A549 (cell line): ENCODE data around the gene CAMK1G. TPM values are rescaled to one million over a fixed set of nuclear protein-coding genes. Genes with fewer than 3 reads are reported as not detected.

Experiments
- ATAC-seq, 2 experiments: fragments of 200-7000 bp in 1 of 2; fragments of >200 bp in 1 of 2; cut with Nextera tagmentation in 1 of 2; cut with Tn5 transposase in 1 of 2; 3 replicates each; pipeline versions ENCODE4 v1.8.0 to v1.9.1; 2018 to 2020; ENCODE audit warnings: mild to moderate bottlenecking in 1 of 2, moderate library complexity in 1 of 2
- CTCF ChIA-PET: fragments of 300-600 bp; sonication (Branson Sonifier 250); formaldehyde crosslinking; extraction: SDS; loops from one replicate; lab custom pipeline; 2021; ENCODE audit warnings: antibody characterized with exemption, inconsistent platforms; lab: Yijun Ruan, JAX
- POLR2A ChIA-PET: fragments of 350-600 bp; formaldehyde crosslinking; extraction: SDS; loops from one replicate; lab custom pipeline; 2021; ENCODE audit warnings: antibody characterized with exemption, inconsistent platforms; lab: Yijun Ruan, JAX
- DNase-seq, 2 experiments: peaks; one replicate each; pipeline versions ENCODE4 v3.0.0 to v3.0.0-alpha.2; 2011 to 2016; ENCODE audit warnings: low read depth in 1 of 2, low spot score in 1 of 2
- FAIRE-seq: peaks from 2 replicates; lab custom pipeline; 2011; peaks lifted over from hg19 to GRCh38; lab: Jason Lieb, UNC
- H3K27ac ChIP-seq, 2 experiments: fragments of >200 bp; sonication (Bioruptor Twin); formaldehyde crosslinking; 3 replicates each; pipeline ENCODE4 v1.5.1; 2016 to 2017
- H3K4me1 ChIP-seq: fragments of >200 bp; sonication (Bioruptor Twin); formaldehyde crosslinking; 3 replicates; pipeline ENCODE4 v1.6.1; 2016
- H3K4me2 ChIP-seq: fragments of >200 bp; sonication (Bioruptor Twin); formaldehyde crosslinking; 3 replicates; pipeline ENCODE4 v1.6.1; 2016
- H3K4me3 ChIP-seq: fragments of >200 bp; sonication (Bioruptor Twin); formaldehyde crosslinking; 3 replicates; pipeline ENCODE4 v1.5.1; 2016
- H3K9me3 ChIP-seq: fragments of >200 bp; sonication (Bioruptor Twin); formaldehyde crosslinking; 3 replicates; pipeline ENCODE4 v1.6.1; 2016
- BHLHE40 ChIP-seq: IDR thresholded peaks from 2 replicates; pipeline ENCODE4 v1.6.1; 2012; ENCODE audit warnings: low read depth, low read length, inconsistent platforms
- CBX2 ChIP-seq: fragments of 200-600 bp; sonication (generic); IDR thresholded peaks from 2 replicates; pipeline ENCODE4 v1.6.1; 2016; ENCODE audit warnings: low read depth, mild to moderate bottlenecking, borderline replicate concordance
- CEBPB ChIP-seq, 2 experiments: fragments of >200 bp in 1 of 2; sonication (Bioruptor Twin) in 1 of 2; formaldehyde crosslinking in 1 of 2; IDR thresholded peaks; 2 replicates each; pipeline ENCODE4 v1.6.1; 2012 to 2016
- CHD2 ChIP-seq: fragments of 150-350 bp; IDR thresholded peaks from 2 replicates; pipeline ENCODE4 v1.6.1; 2014; ENCODE audit warnings: low read length; ENCODE audit not compliant: partially characterized antibody
- CHD4 ChIP-seq: fragments of 200-600 bp; sonication (generic); IDR thresholded peaks from 2 replicates; pipeline ENCODE4 v1.6.1; 2016; ENCODE audit warnings: antibody characterized with exemption, mild to moderate bottlenecking, borderline replicate concordance
- EHF ChIP-seq: fragments of 250-450 bp; sonication (Bioruptor Pico); IDR thresholded peaks from 2 replicates; pipeline ENCODE4 v1.5.0; 2020; ENCODE audit warnings: mild to moderate bottlenecking
- EHMT2 ChIP-seq: fragments of 200-600 bp; sonication (generic); IDR thresholded peaks from 2 replicates; pipeline ENCODE4 v1.6.1; 2016; ENCODE audit warnings: antibody characterized with exemption, low read depth, mild to moderate bottlenecking, moderate library complexity
- EP300 ChIP-seq, 2 experiments: fragments of >200 bp; sonication (Bioruptor Twin); formaldehyde crosslinking; IDR thresholded peaks; 2 replicates in 1 of 2; 3 replicates in 1 of 2; pipeline ENCODE4 v1.6.1; 2016 to 2017
- FOSL2 ChIP-seq, 2 experiments: fragments of 450-650 bp in 1 of 2; fragments of >200 bp in 1 of 2; sonication (Bioruptor Twin) in 1 of 2; formaldehyde crosslinking; IDR thresholded peaks; 2 replicates each; pipeline versions ENCODE4 v1.5.0 to v1.6.1; 2016 to 2020; ENCODE audit warnings: mild to moderate bottlenecking in 1 of 2, moderate library complexity in 1 of 2
- HDAC2 ChIP-seq: fragments of 200-600 bp; sonication (generic); IDR thresholded peaks from 2 replicates; pipeline ENCODE4 v1.6.1; 2016
- HOXA7 ChIP-seq: fragments of 250-450 bp; sonication (Bioruptor Pico); IDR thresholded peaks from 2 replicates; pipeline ENCODE4 v1.5.0; 2020; ENCODE audit warnings: mild to moderate bottlenecking, moderate library complexity
- HOXB13 ChIP-seq: fragments of 250-450 bp; sonication (Bioruptor Pico); IDR thresholded peaks from 2 replicates; pipeline ENCODE4 v1.5.0; 2020; ENCODE audit warnings: low read depth, mild to moderate bottlenecking, moderate library complexity
- JUN ChIP-seq, 2 experiments: fragments of >200 bp; sonication (Bioruptor Twin); formaldehyde crosslinking; IDR thresholded peaks; 2 replicates in 1 of 2; 3 replicates in 1 of 2; pipeline ENCODE4 v1.6.1; 2016 to 2017
- JUNB ChIP-seq: fragments of >200 bp; sonication (Bioruptor Twin); formaldehyde crosslinking; IDR thresholded peaks from 2 replicates; pipeline ENCODE4 v1.6.1; 2016
- KDM5A ChIP-seq: fragments of 200-600 bp; sonication (generic); IDR thresholded peaks from 2 replicates; pipeline ENCODE4 v1.6.1; 2016; ENCODE audit warnings: antibody characterized with exemption, mild to moderate bottlenecking
- MAFK ChIP-seq: fragments of 450-650 bp; IDR thresholded peaks from 2 replicates; pipeline ENCODE4 v1.6.1; 2014; ENCODE audit not compliant: partially characterized antibody
- MAZ ChIP-seq: fragments of 150-350 bp; IDR thresholded peaks from 2 replicates; pipeline ENCODE4 v1.6.1; 2014; ENCODE audit warnings: antibody characterized with exemption, low read depth, low read length, borderline replicate concordance
- NFE2L2 ChIP-seq: fragments of 150-350 bp; conservative IDR thresholded peaks from 2 replicates; pipeline ENCODE4 v1.6.1; 2014; ENCODE audit warnings: low read length
- NPAS2 ChIP-seq: fragments of 250-450 bp; sonication (Bioruptor Pico); IDR thresholded peaks from 2 replicates; pipeline ENCODE4 v1.8.0; 2022; ENCODE audit warnings: mild to moderate bottlenecking, moderate library complexity, borderline replicate concordance
- NR3C1 ChIP-seq: fragments of >200 bp; sonication (Bioruptor Twin); formaldehyde crosslinking; IDR thresholded peaks from 3 replicates; pipeline ENCODE4 v1.6.1; 2017
- PHF8 ChIP-seq: fragments of 200-600 bp; sonication (generic); IDR thresholded peaks from 2 replicates; pipeline ENCODE4 v1.6.1; 2016; ENCODE audit warnings: low read depth, mild to moderate bottlenecking, antibody characterized with exemption, moderate library complexity, borderline replicate concordance
- POLR2A ChIP-seq: IDR thresholded peaks from 2 replicates; pipeline ENCODE4 v1.6.1; 2012; ENCODE audit warnings: mild to moderate bottlenecking, low read length
- POLR2AphosphoS2 ChIP-seq: conservative IDR thresholded peaks from 2 replicates; pipeline ENCODE4 v1.6.1; 2012; ENCODE audit warnings: low read length, improper control_type of control experiment, inconsistent platforms
- RCOR1 ChIP-seq: fragments of 150-350 bp; IDR thresholded peaks from 2 replicates; pipeline ENCODE4 v1.6.1; 2014; ENCODE audit warnings: antibody characterized with exemption, low read length, low read depth
- RNF2 ChIP-seq: fragments of 200-600 bp; sonication (generic); IDR thresholded peaks from 2 replicates; pipeline ENCODE4 v1.6.1; 2016; ENCODE audit warnings: low read depth, mild to moderate bottlenecking, antibody characterized with exemption, moderate library complexity, borderline replicate concordance
- SMC3 ChIP-seq: fragments of >200 bp; sonication (Bioruptor Twin); formaldehyde crosslinking; IDR thresholded peaks from 3 replicates; pipeline ENCODE4 v1.6.1; 2018; ENCODE audit warnings: inconsistent platforms
- TFCP2L1 ChIP-seq: fragments of 250-450 bp; sonication (Bioruptor Pico); IDR thresholded peaks from 2 replicates; pipeline ENCODE4 v1.5.0; 2021; ENCODE audit warnings: mild to moderate bottlenecking
- TP53 ChIP-seq: fragments of 250-450 bp; sonication (Bioruptor Pico); IDR thresholded peaks from 2 replicates; pipeline ENCODE4 v1.5.0; 2021; ENCODE audit warnings: mild to moderate bottlenecking, moderate library complexity
- ZC3H11A ChIP-seq: fragments of 450-650 bp; IDR thresholded peaks from 2 replicates; pipeline ENCODE4 v1.6.1; 2014; ENCODE audit warnings: antibody characterized with exemption, mild to moderate bottlenecking
- ZNF302 ChIP-seq: fragments of 250-450 bp; sonication (Bioruptor Pico); IDR thresholded peaks from 2 replicates; pipeline ENCODE4 v1.9.0; 2021; ENCODE audit warnings: inconsistent platforms, mild to moderate bottlenecking, moderate library complexity
- WGBS: methylation state at CpG from one replicate; pipeline ENCODE4 v1.1.6; 2017; ENCODE audit errors: missing lambda C conversion rate; 5-methylcytosine and 5-hydroxymethylcytosine counted together
- polyA plus RNA-seq, 4 experiments: library from polyadenylated mRNA; depleted of rRNA in 3 of 4; stranded (reverse); fragments of >200 nt; fragmentation: RNase III in 1 of 4; extraction: RNeasy Plus Mini Kit Qiagen cat#74134 plus additional on column Dnase treatment in 1 of 4; gene quantifications; 2 replicates in 3 of 4; 3 replicates in 1 of 4; pipeline ENCODE4 v1.2.3, GENCODE V29; 2011 to 2017
- TF ChIP-seq, protein P1 (sequence below): IDR thresholded peaks from 2 replicates; pipeline ENCODE4 v1.6.1; 2012
- TF ChIP-seq, protein P2 (sequence below): IDR thresholded peaks from 2 replicates; pipeline ENCODE4 v1.6.1; 2012; ENCODE audit warnings: low read depth, borderline replicate concordance

CAMK1G gene
- polyA plus RNA-seq, 2 of the 4 experiments (the other 2 are of a cell fraction), result 0.03 to 0.08 TPM

DNA sequence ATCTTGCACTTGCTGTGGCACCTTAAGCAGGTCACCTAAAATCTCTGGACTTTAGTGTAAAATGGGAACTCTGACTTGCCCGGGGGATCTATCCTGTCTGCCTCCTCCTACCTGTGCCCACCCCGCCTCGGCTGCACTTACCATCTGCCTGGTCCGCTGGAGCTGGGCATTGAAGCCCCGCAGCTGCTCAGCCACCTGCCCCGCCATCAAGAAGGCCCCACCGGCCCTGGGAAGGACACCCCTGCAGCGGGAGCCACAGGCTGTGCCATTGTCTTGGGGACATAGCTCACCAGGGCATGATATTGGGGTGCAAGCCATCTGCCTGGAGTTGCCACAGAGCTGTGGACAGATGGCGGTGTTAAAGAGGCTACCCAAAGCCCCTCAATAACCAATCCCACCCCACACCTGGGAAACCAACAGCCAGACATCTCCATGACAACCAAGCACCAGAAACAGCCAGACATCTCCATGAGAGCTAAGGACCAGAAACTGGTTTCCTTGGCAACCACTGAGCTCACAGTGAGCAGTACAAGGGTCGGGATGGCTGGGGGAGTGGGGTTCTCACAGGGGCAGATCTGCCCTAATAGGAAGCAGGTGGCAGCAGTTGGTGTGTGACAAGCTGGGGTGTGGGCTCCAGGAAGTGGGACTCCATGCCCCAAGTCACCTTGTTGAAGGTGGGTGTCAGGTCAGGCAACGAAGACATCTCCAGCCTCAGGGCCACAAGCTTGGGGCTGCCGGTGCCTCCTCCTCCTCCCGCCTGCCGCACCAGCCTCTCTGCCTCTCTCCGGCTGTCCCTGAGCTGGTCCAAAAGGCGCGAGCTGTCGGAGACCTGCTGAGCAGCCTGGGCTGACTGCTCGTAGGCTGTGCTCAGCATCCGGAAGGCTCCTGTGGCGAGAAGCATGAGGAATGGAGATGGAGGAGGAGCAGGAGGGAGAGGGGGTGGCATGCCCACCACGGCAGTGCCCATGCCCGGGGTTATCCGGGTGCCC lies 39.6 kb downstream of the CAMK1G start:
- H3K4me3 ChIP-seq, result no peak overlapping the region
- no peaks in the 10 kb centered on the region for H3K4me1 ChIP-seq
- FAIRE-seq, result no peak
- ChIA-PET CTCF (interaction anchor here (0.6 to 2.9 kb wide), 12 partner anchors 12 to 125 kb away, joined by 3 to 11 read pairs (median 4); no protein-coding TSS in a partner anchor), POLR2A (no interaction called here)
- H3K4me2 ChIP-seq, result no peak overlapping the region
- DNase-seq, result no peak
- TF ChIP-seq SMC3, result no peak
- WGBS, result 79% methylated on average over 20 of the region's 24 CpGs
- H3K27ac ChIP-seq, result no peak overlapping the region
- no peak for ATAC-seq
- no peaks in the 10 kb centered on the region for H3K9me3 ChIP-seq

DNA sequence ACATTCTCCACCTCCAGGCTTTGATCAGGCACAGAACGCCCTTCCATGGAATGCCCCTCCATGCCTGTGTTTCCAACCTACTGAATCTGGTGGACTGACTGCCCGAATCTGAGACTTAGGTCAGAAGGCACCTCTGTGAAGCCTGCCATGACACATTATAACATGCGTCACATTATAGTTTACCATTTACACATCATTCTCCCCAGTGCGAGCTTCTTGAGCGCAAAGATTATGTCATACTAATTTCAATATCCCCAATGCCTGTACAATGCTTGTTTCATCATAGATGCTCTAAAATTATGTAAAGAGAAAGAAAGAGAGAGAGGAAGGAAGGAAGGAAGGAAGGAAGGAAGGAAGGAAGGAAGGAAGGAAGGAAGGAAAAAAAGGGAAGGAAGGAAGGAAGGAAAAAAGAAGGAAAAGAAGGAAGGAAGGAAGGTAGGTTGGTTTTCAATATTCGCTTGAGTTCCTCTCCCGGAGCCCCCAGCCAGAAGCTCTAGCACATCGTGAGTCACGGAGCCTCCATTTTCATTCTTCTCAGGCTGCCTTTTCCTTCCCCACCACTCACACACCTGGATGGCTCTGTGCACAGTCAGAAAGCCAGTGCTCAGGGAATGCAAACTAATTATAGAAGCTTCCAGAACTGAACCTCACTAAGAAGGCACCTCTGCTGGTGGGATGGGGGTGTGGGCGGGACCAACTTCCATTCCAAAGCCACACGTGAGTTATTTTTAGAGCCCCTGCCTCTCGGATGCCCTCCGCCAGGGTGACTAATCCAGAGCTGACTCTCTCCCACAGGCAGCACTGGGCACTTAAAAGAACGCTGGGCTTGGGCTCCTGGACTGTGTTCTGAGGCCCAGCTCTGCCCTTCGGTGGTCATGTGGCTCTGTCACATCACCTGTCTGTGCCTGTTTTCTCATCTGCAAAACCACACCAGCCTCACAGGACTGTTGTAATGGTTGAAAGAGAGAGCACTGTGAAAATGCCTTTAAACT lies 41.3 kb downstream of the CAMK1G start:
- H3K27ac ChIP-seq, result no peak overlapping the region
- no peaks in the 10 kb centered on the region for H3K9me3 ChIP-seq
- no peak overlapping the region for H3K4me3 ChIP-seq
- ATAC-seq (no peak), FAIRE-seq (no peak), DNase-seq (no peak)
- WGBS, result 73% methylated on average over 15 of the region's 15 CpGs
- no peak overlapping the region for H3K4me2 ChIP-seq
- TF ChIP-seq MAZ (no peak), CHD4 (no peak), POLR2A (no peak), CHD2 (no peak), TP53 (no peak), HOXB13 (CRISPR knock-in tag) (no peak), CBX2 (no peak), NPAS2 (CRISPR knock-in tag) (no peak), TFCP2L1 (no peak), JUNB (no peak), KDM5A (no peak), NFE2L2 (no peak), HDAC2 (no peak), CEBPB (IDR thresholded peaks at IDR 0.05) (no peak)
- TF ChIP-seq, protein P1, sequence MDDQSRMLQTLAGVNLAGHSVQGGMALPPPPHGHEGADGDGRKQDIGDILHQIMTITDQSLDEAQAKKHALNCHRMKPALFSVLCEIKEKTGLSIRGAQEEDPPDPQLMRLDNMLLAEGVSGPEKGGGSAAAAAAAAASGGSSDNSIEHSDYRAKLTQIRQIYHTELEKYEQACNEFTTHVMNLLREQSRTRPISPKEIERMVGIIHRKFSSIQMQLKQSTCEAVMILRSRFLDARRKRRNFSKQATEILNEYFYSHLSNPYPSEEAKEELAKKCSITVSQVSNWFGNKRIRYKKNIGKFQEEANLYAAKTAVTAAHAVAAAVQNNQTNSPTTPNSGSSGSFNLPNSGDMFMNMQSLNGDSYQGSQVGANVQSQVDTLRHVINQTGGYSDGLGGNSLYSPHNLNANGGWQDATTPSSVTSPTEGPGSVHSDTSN, result no peak
- TF ChIP-seq, protein P2, sequence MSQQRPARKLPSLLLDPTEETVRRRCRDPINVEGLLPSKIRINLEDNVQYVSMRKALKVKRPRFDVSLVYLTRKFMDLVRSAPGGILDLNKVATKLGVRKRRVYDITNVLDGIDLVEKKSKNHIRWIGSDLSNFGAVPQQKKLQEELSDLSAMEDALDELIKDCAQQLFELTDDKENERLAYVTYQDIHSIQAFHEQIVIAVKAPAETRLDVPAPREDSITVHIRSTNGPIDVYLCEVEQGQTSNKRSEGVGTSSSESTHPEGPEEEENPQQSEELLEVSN, result no peak
- ChIA-PET POLR2A (no interaction called here), CTCF (interaction anchor here (0.8 to 2.9 kb wide), 11 partner anchors 11 to 122 kb away, joined by 3 to 11 read pairs (median 4); no protein-coding TSS in a partner anchor)
- H3K4me1 ChIP-seq, result no peaks in the 10 kb centered on the region

DNA sequence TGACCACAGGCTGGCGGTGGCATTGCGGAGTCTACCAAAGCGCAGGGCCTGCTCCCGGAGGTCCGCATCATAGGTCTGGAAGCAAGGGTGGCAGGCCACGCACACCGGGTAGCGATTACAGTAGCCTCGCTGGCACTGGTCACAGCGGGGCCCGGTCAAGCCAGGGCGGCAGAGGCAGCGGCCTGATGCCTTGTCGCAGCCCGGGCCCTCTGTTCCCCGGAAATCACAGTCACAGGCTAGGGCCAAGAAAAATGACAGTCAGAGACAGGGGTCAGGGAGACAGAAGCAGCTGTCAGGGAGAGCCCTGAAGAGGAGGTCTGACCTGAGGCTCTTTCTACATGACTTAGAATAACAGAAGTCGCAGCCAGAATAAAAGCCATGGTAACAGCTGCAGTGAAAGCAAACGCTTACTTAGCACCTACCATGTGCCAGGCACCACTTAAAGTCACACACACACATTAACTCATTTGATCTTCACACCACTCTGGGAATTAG lies 42.3 kb downstream of the CAMK1G start:
- CTCF ChIA-PET, result interaction anchor here (1.1 to 3.2 kb wide), 7 partner anchors 11 to 60 kb away, joined by 3 to 31 read pairs (median 7); no protein-coding TSS in a partner anchor
- no peak for TF ChIP-seq HOXA7
- TF ChIP-seq NFE2L2, result no peak
- no peak for TF ChIP-seq MAFK
- no peak for TF ChIP-seq RCOR1
- no peak for TF ChIP-seq EP300 (IDR thresholded peaks at IDR 0.05)
- TF ChIP-seq JUNB, result no peak
- TF ChIP-seq FOSL2 (IDR thresholded peaks at IDR 0.05), result no peak
- no peak for TF ChIP-seq FOSL2 (CRISPR knock-in tag; IDR thresholded peaks at IDR 0.05)
- no peak for TF ChIP-seq RNF2
- TF ChIP-seq SMC3, result no peak
- no peak for TF ChIP-seq MAZ
- no peak for TF ChIP-seq EHMT2
- TF ChIP-seq NR3C1, result no peak
- TF ChIP-seq PHF8, result no peak
- TF ChIP-seq EHF (CRISPR knock-in tag), result no peak
- TF ChIP-seq BHLHE40, result no peak
- no peak for TF ChIP-seq JUN (IDR thresholded peaks at IDR 0.05)
- no peak for TF ChIP-seq ZC3H11A
- no peak for TF ChIP-seq POLR2AphosphoS2
- TF ChIP-seq ZNF302 (CRISPR knock-in tag), result no peak

More for the DNA sequence above, 42.3 kb downstream of the CAMK1G start:
- H3K27ac ChIP-seq, result no peak overlapping the region
- DNase-seq (no peak), ATAC-seq (no peak), FAIRE-seq (no peak)
- 91% methylated on average over 10 of the region's 18 CpGs for WGBS
- H3K4me1 ChIP-seq, result no peaks in the 10 kb centered on the region
- POLR2A ChIA-PET, result no interaction called here
- H3K4me3 ChIP-seq, result no peak overlapping the region
- H3K9me3 ChIP-seq, result no peaks in the 10 kb centered on the region
- no peak overlapping the region for H3K4me2 ChIP-seq
